ENCODE results near the gene STAU1. TPM values are rescaled to one million over a fixed set of nuclear protein-coding genes. Genes with fewer than 3 reads are reported as not detected.

STAU1 gene
- total and polyA plus RNA-seq, 2 of the 13 experiments (the other 11 are each of a cell fraction or from before 2014, with no cell fraction given): 119 to 133 TPM

DNA sequence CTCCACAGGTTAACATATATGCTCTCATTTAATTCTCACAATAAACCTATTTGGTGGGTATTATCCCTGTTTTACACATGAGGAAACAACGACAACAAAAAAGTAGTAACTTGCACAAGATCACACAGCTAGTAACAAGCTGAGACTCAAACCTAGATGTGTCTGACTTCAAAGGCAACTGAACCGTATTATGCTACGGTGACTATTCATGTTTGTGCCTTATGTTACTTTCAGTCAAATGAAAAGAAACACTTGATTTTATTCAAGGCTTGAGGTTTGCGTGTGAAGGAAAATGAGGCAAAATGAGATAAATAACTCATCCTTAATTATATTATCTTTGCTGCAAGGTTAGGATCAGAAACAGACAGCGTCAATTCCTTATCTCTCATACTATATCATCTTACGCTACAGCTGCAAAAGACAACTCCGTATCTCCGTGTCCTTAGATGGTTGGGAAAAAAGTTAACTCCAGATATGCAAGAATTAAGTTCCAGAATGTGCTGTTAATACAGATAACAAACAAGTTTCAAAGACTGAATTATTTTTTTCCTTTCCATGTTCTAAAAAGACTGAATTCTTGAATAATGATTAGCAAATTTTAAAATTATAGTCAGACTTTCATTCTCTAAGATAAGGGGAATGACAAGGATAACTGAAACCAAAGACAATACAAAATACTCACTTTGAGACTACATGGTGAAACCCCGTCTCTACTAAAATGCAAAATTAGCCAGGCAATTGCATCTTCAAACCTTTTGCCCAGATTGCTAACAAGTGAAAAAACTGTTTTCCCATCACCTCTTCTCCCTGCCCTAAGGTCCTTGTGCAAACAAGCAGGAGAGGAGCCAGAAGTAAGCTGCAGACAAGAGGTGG is 27.8 kb downstream of the STAU1 start:
- no peak overlapping the region for H2AFZ ChIP-seq (ENCODE audit: low read length)
- 0 out of 2 replicates have a peak overlapping the region, but pooled peaks have one; percentile 61 for H3K4me2 ChIP-seq (ENCODE audit: low read depth, low read length)
- H3K79me2 ChIP-seq (ENCODE audit: insufficient read depth, low read length): peaks cover 91% of the 10 kb centered on the region
- peaks cover 56% of the 10 kb centered on the region for H4K20me1 ChIP-seq (ENCODE audit: insufficient read depth, low read length)
- intact Hi-C loops (cut with micrococcal nuclease; ENCODE audit: unreplicated experiment) (loop anchor here (2.0 kb wide), 1 partner anchor 25 kb away; no protein-coding TSS in a partner anchor), in situ Hi-C loops (cut with HindIII; ENCODE audit: extremely low pct_ligation_motif_present, low pct_unique_long_range_greater_than_20kb) (no loop called here)
- DNase-seq (ENCODE audit: low spot score) (no peak), FAIRE-seq (no peak), ATAC-seq (no peak)
- H3K9ac ChIP-seq (ENCODE audit: insufficient read depth, low read depth, low read length): no peak overlapping the region
- no peak overlapping the region for H3K4me3 ChIP-seq (replicated peaks in 1 of 3; ENCODE audit: insufficient read depth in 1 of 3, low read depth in 2 of 3, low read length in 3 of 3)
- WGBS (ENCODE audit: low lambda C conversion rate): 96% methylated on average over 9 of the region's 9 CpGs
- H3K9me3 ChIP-seq (ENCODE audit: low read length): no peaks in the 10 kb centered on the region
- TSS peak; percentile 38 for BruUV-seq (replicated peaks)
- H3K36me3 ChIP-seq (replicated peaks in 1 of 2; ENCODE audit: control insufficient read depth in 1 of 2, insufficient read depth in 2 of 2, low read length in 2 of 2): peaks cover 18 to 36% of the 10 kb centered on the region in 2 experiments
- POLR2A ChIA-PET: interaction anchor here (0.6 to 1.5 kb wide), 3 partner anchors 8 to 62 kb away, joined by 3 to 6 read pairs (median 5); no protein-coding TSS in a partner anchor
- H3K27ac ChIP-seq (ENCODE audit: extremely low read length, insufficient read depth, low read length): peak overlapping the region; percentile 69
- no peaks in the 10 kb centered on the region for H3K27me3 ChIP-seq (ENCODE audit: control insufficient read depth in 1 of 2, insufficient read depth in 2 of 2, low read length in 2 of 2)
- CTCF ChIA-PET (ENCODE audit: low intra/inter-chr PET ratio, low total read pairs): no interaction called here
- H3K4me1 ChIP-seq (ENCODE audit: insufficient read depth, low read length): peaks cover 68% of the 10 kb centered on the region
- TF ChIP-seq RBM22 (optimal IDR thresholded peaks at IDR 0.05; ENCODE audit: low read length): peak; percentile 74
- no peak for TF ChIP-seq ZNF180 (CRISPR knock-in tag; IDR thresholded peaks at IDR 0.05; ENCODE audit: borderline replicate concordance, low read depth)
- TF ChIP-seq, protein P1, sequence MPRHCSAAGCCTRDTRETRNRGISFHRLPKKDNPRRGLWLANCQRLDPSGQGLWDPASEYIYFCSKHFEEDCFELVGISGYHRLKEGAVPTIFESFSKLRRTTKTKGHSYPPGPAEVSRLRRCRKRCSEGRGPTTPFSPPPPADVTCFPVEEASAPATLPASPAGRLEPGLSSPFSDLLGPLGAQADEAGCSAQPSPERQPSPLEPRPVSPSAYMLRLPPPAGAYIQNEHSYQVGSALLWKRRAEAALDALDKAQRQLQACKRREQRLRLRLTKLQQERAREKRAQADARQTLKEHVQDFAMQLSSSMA (CRISPR knock-in tag; IDR thresholded peaks at IDR 0.05): no peak
- no peak for TF ChIP-seq ZNF350 (CRISPR knock-in tag; IDR thresholded peaks at IDR 0.05; ENCODE audit: borderline replicate concordance, low read depth)
- 0 out of 2 replicates have a peak, but pooled peaks have one; percentile 20 for TF ChIP-seq ZNF264 (CRISPR knock-in tag; IDR thresholded peaks at IDR 0.05)
- 0 out of 2 replicates have a peak, but pooled peaks have one; percentile 3 for TF ChIP-seq RXRB (CRISPR knock-in tag; IDR thresholded peaks at IDR 0.05; ENCODE audit: borderline replicate concordance)
- TF ChIP-seq KMT2A (CRISPR knock-in tag; IDR thresholded peaks at IDR 0.05): 0 out of 2 replicates have a peak, but pooled peaks have one; percentile 0
- no peak for TF ChIP-seq ZSCAN31 (CRISPR knock-in tag; IDR thresholded peaks at IDR 0.05; ENCODE audit: low read depth)
- TF ChIP-seq, protein P2, sequence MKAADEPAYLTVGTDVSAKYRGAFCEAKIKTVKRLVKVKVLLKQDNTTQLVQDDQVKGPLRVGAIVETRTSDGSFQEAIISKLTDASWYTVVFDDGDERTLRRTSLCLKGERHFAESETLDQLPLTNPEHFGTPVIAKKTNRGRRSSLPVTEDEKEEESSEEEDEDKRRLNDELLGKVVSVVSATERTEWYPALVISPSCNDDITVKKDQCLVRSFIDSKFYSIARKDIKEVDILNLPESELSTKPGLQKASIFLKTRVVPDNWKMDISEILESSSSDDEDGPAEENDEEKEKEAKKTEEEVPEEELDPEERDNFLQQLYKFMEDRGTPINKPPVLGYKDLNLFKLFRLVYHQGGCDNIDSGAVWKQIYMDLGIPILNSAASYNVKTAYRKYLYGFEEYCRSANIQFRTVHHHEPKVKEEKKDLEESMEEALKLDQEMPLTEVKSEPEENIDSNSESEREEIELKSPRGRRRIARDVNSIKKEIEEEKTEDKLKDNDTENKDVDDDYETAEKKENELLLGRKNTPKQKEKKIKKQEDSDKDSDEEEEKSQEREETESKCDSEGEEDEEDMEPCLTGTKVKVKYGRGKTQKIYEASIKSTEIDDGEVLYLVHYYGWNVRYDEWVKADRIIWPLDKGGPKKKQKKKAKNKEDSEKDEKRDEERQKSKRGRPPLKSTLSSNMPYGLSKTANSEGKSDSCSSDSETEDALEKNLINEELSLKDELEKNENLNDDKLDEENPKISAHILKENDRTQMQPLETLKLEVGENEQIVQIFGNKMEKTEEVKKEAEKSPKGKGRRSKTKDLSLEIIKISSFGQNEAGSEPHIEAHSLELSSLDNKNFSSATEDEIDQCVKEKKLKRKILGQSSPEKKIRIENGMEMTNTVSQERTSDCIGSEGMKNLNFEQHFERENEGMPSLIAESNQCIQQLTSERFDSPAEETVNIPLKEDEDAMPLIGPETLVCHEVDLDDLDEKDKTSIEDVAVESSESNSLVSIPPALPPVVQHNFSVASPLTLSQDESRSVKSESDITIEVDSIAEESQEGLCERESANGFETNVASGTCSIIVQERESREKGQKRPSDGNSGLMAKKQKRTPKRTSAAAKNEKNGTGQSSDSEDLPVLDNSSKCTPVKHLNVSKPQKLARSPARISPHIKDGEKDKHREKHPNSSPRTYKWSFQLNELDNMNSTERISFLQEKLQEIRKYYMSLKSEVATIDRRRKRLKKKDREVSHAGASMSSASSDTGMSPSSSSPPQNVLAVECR (CRISPR knock-in tag; IDR thresholded peaks at IDR 0.05; ENCODE audit: borderline replicate concordance): no peak
- TF ChIP-seq TP53 (CRISPR knock-in tag; conservative IDR thresholded peaks at IDR 0.05): 0 out of 2 replicates have a peak, but pooled peaks have one; percentile 39
- TF ChIP-seq, protein P3, sequence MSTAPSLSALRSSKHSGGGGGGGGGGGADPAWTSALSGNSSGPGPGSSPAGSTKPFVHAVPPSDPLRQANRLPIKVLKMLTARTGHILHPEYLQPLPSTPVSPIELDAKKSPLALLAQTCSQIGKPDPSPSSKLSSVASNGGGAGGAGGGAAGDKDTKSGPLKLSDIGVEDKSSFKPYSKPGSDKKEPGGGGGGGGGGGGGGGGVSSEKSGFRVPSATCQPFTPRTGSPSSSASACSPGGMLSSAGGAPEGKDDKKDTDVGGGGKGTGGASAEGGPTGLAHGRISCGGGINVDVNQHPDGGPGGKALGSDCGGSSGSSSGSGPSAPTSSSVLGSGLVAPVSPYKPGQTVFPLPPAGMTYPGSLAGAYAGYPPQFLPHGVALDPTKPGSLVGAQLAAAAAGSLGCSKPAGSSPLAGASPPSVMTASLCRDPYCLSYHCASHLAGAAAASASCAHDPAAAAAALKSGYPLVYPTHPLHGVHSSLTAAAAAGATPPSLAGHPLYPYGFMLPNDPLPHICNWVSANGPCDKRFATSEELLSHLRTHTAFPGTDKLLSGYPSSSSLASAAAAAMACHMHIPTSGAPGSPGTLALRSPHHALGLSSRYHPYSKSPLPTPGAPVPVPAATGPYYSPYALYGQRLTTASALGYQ (CRISPR knock-in tag; IDR thresholded peaks at IDR 0.05): no peak
- TF ChIP-seq ZNF317 (CRISPR knock-in tag; IDR thresholded peaks at IDR 0.05): no peak
